ENCODE data around the gene LGR6.

Gene LGR6

DNA sequence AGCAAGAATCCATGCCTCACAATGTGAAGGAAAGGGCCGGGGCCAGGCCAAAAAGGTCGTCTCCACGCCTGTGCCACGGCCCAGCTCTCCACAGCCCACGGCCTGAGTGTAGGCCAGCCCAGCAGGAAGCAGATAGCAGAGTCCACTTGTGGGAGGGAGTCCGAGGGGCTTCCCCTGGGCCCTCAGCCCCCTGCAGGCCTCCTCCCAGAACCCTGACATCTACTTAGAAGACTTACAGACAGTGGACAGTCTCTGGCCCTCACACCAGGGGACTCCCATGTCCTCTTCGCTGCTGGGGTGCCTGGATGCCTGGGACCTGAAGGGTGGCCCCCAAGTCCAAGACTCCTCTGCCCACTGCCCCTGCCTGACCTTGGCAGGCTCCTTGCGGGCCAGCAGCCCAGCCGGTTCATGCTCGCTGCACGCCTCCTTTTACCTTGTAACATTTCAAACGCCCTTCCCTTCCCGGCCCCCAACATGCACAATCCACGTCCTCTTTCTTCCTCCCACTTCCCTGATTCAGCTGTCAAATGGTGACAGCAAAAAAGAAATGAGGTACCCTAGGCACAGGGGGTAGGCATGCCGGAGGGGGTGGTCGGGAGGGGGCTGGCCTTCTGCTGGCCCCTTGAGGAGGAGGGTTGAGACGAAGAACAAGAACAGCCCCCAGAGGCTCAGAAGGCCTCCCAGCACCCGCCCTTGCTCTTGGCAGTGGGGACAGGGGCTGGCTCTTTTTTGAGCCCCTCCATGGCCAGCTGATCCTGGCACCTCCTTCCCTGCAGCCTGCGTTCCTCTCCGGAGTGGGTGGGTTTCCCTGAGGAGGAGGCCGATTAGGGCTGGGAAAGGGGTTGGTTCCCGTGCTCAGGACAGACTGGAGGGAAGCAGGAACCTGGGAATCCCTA lies 32.2 kb upstream of the LGR6 start:
- TF ChIP-seq SIN3A (IDR thresholded peaks at IDR 0.05; ENCODE audit: borderline replicate concordance, insufficient read depth, low read length) (no peak), FOXP2 (optimal IDR thresholded peaks at IDR 0.05; ENCODE audit: borderline replicate concordance, extremely low read depth, extremely low read length, insufficient read depth) (no peak), POLR2AphosphoS5 (IDR thresholded peaks at IDR 0.05; ENCODE audit: low read depth, low read length) (no peak), TAF1 (IDR thresholded peaks at IDR 0.05; ENCODE audit: borderline replicate concordance, insufficient read depth, low read length) (no peak), REST (IDR thresholded peaks at IDR 0.05; ENCODE audit: insufficient read depth in 1 of 2, low read depth in 2 of 2, low read length in 2 of 2) (no peak)

DNA sequence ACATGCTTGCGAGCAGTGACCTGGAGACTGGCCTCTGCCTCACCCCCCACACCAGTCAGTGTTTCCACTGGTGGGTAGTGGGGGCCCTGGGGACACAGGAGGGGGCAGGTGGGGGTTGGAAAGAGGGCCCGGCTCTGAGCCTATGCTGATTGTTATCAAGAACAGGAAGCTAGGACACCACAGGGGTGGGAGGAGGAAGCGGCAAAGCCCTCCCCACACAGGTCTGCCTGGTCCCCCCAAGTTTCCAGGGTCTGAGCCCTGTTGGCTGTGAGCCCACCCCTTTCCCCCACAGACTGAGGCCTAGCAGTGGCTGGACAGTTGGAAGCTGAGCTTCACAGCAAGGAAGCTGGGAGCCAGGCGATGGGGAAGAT lies 31.6 kb upstream of the LGR6 start:
- TF ChIP-seq FOXP2 (optimal IDR thresholded peaks at IDR 0.05; ENCODE audit: borderline replicate concordance, extremely low read depth, extremely low read length, insufficient read depth): no peak
- TF ChIP-seq REST (IDR thresholded peaks at IDR 0.05; ENCODE audit: insufficient read depth in 1 of 2, low read depth in 2 of 2, low read length in 2 of 2): no peak
- no peak for TF ChIP-seq TAF1 (IDR thresholded peaks at IDR 0.05; ENCODE audit: borderline replicate concordance, insufficient read depth, low read length)
- no peak for TF ChIP-seq SIN3A (IDR thresholded peaks at IDR 0.05; ENCODE audit: borderline replicate concordance, insufficient read depth, low read length)
- TF ChIP-seq POLR2AphosphoS5 (IDR thresholded peaks at IDR 0.05; ENCODE audit: low read depth, low read length): no peak

- TF ChIP-seq REST (IDR thresholded peaks at IDR 0.05; ENCODE audit: insufficient read depth in 1 of 2, low read depth in 2 of 2, low read length in 2 of 2) (no peak), TAF1 (IDR thresholded peaks at IDR 0.05; ENCODE audit: borderline replicate concordance, insufficient read depth, low read length) (no peak), POLR2AphosphoS5 (IDR thresholded peaks at IDR 0.05; ENCODE audit: low read depth, low read length) (no peak), FOXP2 (optimal IDR thresholded peaks at IDR 0.05; ENCODE audit: borderline replicate concordance, extremely low read depth, extremely low read length, insufficient read depth) (no peak), SIN3A (IDR thresholded peaks at IDR 0.05; ENCODE audit: borderline replicate concordance, insufficient read depth, low read length) (no peak)
Observed at GRCh38 chr1:202162418-202163280, 30.9 kb upstream of the LGR6 start.

DNA sequence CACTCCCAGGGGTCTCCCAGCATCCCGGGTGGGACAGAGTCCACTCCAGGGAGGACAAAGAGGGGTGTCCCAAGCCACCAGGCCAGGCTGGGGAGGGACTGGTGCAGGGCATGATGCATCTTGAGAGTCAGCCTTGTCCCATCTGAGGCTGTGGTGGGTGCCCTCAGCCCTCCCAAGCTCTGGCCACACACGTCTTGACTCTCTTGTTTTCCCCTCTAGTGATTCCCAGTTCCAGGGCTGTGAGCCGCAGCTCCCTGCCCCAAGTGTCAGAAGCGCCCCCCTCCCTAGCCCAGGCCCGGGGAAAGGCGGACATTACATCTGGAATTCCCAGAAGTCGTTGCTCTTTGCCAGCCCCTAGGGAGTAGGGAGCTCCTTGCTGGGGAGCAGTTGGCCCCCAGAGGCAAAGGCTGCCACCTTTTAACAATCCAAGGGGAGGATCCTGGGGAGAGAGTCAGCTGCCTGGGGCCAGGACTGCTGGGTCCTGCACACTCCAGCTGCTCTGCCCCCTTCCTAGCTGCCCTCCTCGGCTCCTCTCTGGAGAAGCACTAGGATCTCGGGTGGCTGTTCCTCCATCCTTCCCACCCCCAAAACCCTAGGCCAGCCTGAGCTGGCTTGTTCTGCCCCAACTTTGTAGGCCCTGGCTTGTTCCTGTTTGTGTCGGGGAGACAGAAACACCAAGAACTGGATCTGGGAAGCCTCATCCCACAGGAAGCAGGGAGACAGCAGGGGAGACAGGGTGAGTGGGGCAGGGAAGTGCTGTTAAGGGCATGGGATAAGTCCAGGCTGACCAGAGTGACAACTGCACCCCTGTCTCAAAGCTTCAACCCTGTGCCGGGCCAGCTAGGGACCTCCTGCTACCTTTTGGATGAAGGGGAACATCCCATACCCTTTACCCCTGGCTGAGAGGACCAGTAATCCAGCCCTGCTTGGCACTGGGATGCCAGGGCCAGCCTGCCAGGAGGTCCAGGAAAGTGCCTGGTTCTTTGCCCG lies 30.0 kb upstream of the LGR6 start:
- TF ChIP-seq FOXP2 (optimal IDR thresholded peaks at IDR 0.05; ENCODE audit: borderline replicate concordance, extremely low read depth, extremely low read length, insufficient read depth): no peak
- TF ChIP-seq REST (IDR thresholded peaks at IDR 0.05; ENCODE audit: insufficient read depth in 1 of 2, low read depth in 2 of 2, low read length in 2 of 2): no peak
- no peak for TF ChIP-seq POLR2AphosphoS5 (IDR thresholded peaks at IDR 0.05; ENCODE audit: low read depth, low read length)
- TF ChIP-seq TAF1 (IDR thresholded peaks at IDR 0.05; ENCODE audit: borderline replicate concordance, insufficient read depth, low read length): no peak
- no peak for TF ChIP-seq SIN3A (IDR thresholded peaks at IDR 0.05; ENCODE audit: borderline replicate concordance, insufficient read depth, low read length)

Measured in PFSK-1 (cell line).